ENCODE results near the gene DLGAP1.

DLGAP1 gene

GRCh38 chr18:3495691-3496430, 959.2 kb downstream of the DLGAP1 start:
- DNase-seq (ENCODE audit: low read depth): no peak
- TF ChIP-seq, protein P1, sequence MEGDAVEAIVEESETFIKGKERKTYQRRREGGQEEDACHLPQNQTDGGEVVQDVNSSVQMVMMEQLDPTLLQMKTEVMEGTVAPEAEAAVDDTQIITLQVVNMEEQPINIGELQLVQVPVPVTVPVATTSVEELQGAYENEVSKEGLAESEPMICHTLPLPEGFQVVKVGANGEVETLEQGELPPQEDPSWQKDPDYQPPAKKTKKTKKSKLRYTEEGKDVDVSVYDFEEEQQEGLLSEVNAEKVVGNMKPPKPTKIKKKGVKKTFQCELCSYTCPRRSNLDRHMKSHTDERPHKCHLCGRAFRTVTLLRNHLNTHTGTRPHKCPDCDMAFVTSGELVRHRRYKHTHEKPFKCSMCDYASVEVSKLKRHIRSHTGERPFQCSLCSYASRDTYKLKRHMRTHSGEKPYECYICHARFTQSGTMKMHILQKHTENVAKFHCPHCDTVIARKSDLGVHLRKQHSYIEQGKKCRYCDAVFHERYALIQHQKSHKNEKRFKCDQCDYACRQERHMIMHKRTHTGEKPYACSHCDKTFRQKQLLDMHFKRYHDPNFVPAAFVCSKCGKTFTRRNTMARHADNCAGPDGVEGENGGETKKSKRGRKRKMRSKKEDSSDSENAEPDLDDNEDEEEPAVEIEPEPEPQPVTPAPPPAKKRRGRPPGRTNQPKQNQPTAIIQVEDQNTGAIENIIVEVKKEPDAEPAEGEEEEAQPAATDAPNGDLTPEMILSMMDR (conservative IDR thresholded peaks at IDR 0.05; ENCODE audit: control insufficient read depth, insufficient read depth, low read depth, low read length): no peak
- H3K4me3 ChIP-seq (ENCODE audit: control insufficient read depth, low read depth, low read length): no peak overlapping the region

- TF ChIP-seq, protein P1 (conservative IDR thresholded peaks at IDR 0.05; ENCODE audit: control insufficient read depth, insufficient read depth, low read depth, low read length): no peak
- H3K4me3 ChIP-seq (ENCODE audit: control insufficient read depth, low read depth, low read length): no peak overlapping the region
- DNase-seq (ENCODE audit: low read depth): no peak
These were observed 960.5 kb downstream of the DLGAP1 start for GRCh38 chr18:3494569-3494968.

DNA sequence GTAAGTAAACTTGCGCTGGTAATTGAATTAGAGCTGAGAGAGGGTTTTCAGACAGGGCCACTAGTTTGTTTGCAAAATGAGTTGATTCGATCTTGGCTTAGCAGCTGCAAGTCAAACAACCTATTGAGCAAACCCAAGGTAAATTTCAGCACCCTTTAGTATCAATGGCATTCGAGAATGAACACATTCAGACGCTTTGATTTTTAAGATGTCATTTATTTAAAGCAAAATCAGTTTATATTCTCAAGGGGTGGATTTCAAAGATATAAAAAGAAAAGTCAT, 960.9 kb downstream of the DLGAP1 start:
- no peak for DNase-seq (ENCODE audit: low read depth)
- TF ChIP-seq, protein P1 (conservative IDR thresholded peaks at IDR 0.05; ENCODE audit: control insufficient read depth, insufficient read depth, low read depth, low read length): no peak
- H3K4me3 ChIP-seq (ENCODE audit: control insufficient read depth, low read depth, low read length): no peak overlapping the region

- TF ChIP-seq, protein P1 (conservative IDR thresholded peaks at IDR 0.05; ENCODE audit: control insufficient read depth, insufficient read depth, low read depth, low read length): no peak
- no peak for DNase-seq (ENCODE audit: low read depth)
- H3K4me3 ChIP-seq (ENCODE audit: control insufficient read depth, low read depth, low read length): no peak overlapping the region
These were observed 961.4 kb downstream of the DLGAP1 start for GRCh38 chr18:3493501-3494244.

DNA sequence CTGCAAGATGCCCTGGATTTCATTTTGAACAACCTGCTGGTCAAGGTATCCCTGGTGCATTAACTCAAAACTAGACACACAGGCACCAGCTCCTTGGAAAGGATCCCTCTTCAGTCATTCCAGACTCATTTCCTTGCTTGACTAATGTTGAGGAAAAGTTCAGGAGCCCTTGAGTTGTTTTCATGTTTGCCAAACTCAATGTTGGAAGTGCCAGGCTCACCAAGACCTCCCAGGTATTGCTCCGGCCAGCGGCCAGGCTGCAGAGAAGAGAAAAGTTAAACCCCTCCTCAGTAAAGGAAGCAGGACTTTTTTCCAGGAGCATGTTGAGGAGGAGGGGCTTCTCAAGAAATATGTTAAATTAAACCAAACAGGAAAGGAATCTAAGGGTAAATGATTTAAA, 962.4 kb downstream of the DLGAP1 start:
- TF ChIP-seq, protein P1 (conservative IDR thresholded peaks at IDR 0.05; ENCODE audit: control insufficient read depth, insufficient read depth, low read depth, low read length): no peak
- DNase-seq (ENCODE audit: low read depth): no peak
- no peak overlapping the region for H3K4me3 ChIP-seq (ENCODE audit: control insufficient read depth, low read depth, low read length)

GRCh38 chr18:3491981-3492555, 963.0 kb downstream of the DLGAP1 start:
- TF ChIP-seq, protein P1 (conservative IDR thresholded peaks at IDR 0.05; ENCODE audit: control insufficient read depth, insufficient read depth, low read depth, low read length): no peak
- H3K4me3 ChIP-seq (ENCODE audit: control insufficient read depth, low read depth, low read length): no peak overlapping the region
- DNase-seq (ENCODE audit: low read depth): no peak
